GM19099 (cell line): ENCODE measurements around the gene SYP.
A peak's percentile ranks its signal among the peaks of the same experiment; 100 is the strongest.

Experiments
- POLR2A ChIP-seq: IDR thresholded peaks from 3 replicates; pipeline ENCODE4 v1.6.1; 2011; ENCODE audit warnings: low read depth; ENCODE audit not compliant: insufficient read length; ENCODE audit errors: extremely low read depth

Gene SYP

DNA sequence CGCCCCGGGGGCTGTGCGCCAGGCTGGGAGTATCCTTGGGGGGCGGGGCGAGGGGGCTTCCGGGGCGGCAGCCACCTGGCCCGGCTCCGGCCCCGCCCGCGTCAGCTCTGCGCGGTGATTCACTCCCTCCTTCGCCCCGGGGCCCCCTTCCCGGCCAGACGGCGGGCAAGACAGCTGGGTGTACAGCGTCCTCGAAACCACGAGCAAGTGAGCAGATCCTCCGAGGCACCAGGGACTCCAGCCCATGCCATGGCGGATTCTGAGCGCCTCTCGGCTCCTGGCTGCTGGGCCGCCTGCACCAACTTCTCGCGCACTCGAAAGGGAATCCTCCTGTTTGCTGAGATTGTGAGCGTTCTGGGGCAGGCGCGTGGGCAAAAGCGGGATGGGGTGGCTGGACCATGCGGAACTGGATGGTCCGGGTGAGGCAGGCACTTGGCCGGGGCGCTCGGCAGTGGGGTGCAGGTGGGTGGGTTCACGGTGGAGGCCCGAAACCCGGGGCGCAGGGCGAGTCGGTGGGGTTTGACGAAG, 28.2 kb downstream of the SYP start, which contains the start of gene PLP2:
TSS of gene PLP2 (plus strand) at position 147 of the 528 bp plus-strand sequence. CDS start at position 250, 103 bp downstream.
- TF ChIP-seq POLR2A = peak; percentile 57

DNA sequence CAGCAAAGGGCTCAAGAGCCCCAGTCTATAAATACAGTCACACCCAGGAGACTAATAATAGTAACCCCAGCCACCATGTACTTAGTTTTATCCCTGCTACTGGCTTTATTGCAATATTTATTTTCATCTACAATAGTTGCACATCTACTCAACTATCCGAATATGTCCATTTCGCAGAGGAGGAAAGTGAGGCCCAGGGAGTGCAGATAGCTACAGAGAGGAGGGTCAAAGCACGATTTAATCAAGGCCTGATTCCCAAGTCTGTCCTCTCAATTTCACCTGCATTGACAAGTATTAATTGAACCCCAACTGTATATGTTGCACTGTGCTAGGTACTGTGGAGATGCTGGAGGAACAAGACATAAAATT, 32.3 kb downstream of the SYP start:
- no peak for TF ChIP-seq POLR2A

GRCh38 chrX:49166914-49167739, 32.9 kb downstream of the SYP start:
- TF ChIP-seq POLR2A = no peak

- TF ChIP-seq POLR2A = peak; percentile 42
Observed at GRCh38 chrX:49165901-49166881, 33.8 kb downstream of the SYP start.

GRCh38 chrX:49164589-49165360, 35.2 kb downstream of the SYP start:
- TF ChIP-seq POLR2A = no peak

DNA sequence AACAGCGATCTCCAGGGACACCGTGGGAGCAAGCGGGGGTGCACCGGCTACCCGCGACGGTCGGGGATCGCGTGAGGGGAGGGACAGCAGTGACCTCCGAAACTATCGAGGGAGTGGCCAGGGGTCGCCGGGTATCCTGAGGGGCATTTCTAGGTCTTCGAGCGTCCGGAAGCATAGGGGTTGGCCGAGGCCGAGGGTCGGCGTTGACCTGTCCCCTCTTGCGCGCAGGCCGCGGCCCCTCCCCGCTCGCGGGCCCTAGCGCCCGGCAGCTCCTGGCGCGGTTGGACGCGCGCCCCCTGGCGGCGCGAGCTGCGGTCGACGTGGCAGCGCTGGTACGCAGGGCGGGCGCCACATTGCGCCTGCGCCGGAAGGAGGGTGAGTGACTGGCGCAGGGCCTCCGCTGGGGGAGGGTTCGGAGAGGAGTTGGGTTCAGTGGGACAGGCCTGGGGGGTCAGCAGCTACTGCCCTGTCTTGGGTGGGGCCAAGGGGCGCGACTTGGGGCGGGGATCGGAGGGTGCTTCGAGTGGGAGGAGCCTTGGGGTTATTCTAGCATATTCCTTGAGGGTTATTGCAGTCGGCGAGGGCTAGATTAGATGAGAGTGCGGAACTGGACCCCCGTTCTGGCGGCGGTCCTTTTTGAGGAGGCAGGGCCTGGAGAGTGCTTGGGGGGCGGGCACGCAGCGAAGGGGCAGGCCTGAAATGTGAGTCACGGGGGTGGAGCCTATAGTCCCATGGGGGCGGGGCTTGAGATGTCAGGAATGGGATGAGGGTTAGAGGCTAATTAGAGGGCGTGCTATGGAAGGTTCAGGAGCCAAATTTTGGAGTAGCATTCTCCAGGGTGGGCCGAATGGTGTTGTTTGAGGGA, 36.2 kb downstream of the SYP start:
- peak; percentile 53 for TF ChIP-seq POLR2A

GRCh38 chrX:49162620-49163019, 37.4 kb downstream of the SYP start, which contains the start of gene MAGIX:
TSS of gene MAGIX (plus strand) at chrX:49162758. CDS start at chrX:49162890, 132 bp downstream.
- TF ChIP-seq POLR2A = no peak

- TF ChIP-seq POLR2A = no peak
Observed at GRCh38 chrX:49161632-49162031, 38.4 kb downstream of the SYP start.

DNA sequence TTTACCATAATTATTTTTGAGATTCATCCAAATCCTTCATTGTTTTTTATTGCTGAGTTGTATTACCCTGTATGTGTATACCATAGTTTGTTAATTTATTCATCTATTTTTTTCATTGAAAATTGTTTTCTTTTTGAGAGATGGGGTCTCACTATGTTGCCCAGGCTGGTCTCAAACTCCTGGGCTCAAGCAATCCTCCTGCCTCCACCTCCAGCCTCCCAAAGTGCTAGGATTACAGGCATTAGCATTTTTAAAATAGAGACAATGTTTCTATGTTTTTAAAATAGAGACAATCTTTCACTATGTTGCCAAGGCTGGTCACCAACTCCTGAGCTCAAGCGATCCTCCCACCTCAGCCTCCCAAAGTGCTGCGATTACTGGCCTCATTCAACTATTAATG, 39.1 kb downstream of the SYP start:
- no peak for TF ChIP-seq POLR2A

DNA sequence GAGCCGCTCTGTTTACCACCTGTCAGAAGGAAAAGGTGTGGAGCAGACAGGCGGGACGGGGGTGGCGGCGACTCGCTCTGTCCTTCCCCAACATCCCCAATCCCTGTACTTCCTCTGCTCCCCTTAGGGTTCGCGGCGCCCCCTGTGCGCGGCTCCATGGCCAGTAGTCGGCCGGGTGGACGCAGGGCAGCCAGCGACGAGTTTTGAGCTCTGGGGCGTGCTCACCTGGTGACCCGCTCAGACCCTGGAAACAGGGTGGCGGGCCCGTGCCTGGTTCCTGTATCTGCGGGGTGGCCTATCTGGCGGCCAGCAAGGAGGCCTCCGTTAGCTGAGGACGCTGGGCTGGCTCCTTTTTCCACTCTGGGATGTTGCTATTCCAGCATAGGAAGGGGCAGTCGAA, 42.8 kb downstream of the SYP start:
- TF ChIP-seq POLR2A = no peak

GRCh38 chrX:49155900-49156837, 43.8 kb downstream of the SYP start:
- no peak for TF ChIP-seq POLR2A

DNA sequence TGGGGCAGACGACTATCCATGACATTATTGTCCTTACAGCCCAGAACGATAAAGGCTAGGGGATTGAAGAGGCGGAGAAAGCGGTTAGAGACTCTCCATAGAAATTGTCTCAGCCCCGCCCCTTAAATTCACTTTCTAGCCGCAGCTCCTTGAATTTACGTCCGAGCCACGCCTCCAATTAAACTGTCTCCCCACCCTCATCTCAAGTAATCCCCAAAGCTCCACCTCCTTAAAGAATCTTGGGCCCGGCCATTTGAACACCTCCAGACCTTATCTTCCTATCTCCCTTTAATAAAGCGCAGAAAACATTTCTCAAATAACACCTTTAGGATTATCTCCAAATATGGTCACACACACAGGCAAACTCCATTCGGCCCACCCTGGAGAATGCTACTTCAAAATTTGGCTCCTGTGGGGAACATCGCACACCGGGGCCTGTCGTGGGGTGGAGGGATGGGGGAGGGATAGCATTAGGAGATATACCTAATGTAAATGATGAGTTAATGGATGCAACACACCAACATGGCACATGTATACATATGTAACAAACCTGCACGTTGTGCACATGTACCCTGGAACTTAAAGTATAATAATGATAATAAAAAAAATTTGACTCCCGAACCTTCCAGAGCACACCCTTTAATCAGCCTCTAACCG, 44.6 kb downstream of the SYP start:
- no peak for TF ChIP-seq POLR2A

- TF ChIP-seq POLR2A = no peak
Observed at GRCh38 chrX:49153467-49153866, 46.5 kb downstream of the SYP start.

GRCh38 chrX:49147936-49148335, 52.1 kb downstream of the SYP start:
- TF ChIP-seq POLR2A = no peak
